Uterus (tissue), 4 donors: Measurements from ENCODE around the gene HLF. TPM values are rescaled to one million over a fixed set of nuclear protein-coding genes. Genes with fewer than 3 reads are reported as not detected.

ENCODE experiments used
- DNase-seq, 2 donors: peaks; one replicate each; pipeline ENCODE4 v3.0.0-alpha.2; 2019 to 2020
- H3K27ac ChIP-seq, 2 donors: fragments of 200-600 bp; sonication (generic); 1 replicate in 1 of 2; 2 replicates in 1 of 2; pipeline ENCODE4 v1.5.1; 2016 to 2018
- H3K27me3 ChIP-seq, 2 donors: fragments of 200-600 bp; sonication (generic); one replicate each; pipeline ENCODE4 v1.5.1; 2018 to 2019; ENCODE audit warnings: control low read depth in 1 of 2
- H3K36me3 ChIP-seq, 2 donors: fragments of 200-600 bp; sonication (generic); one replicate each; pipeline ENCODE4 v1.5.1; 2019; ENCODE audit warnings: control low read depth in 1 of 2
- H3K4me1 ChIP-seq, 2 donors: fragments of 200-600 bp; sonication (generic); one replicate each; pipeline ENCODE4 v1.5.1; 2018 to 2019; ENCODE audit warnings: control low read depth in 1 of 2
- H3K4me3 ChIP-seq, 2 donors: fragments of 200-600 bp; sonication (generic); 1 replicate in 1 of 2; 2 replicates in 1 of 2; pipeline ENCODE4 v1.5.1; 2018 to 2019; ENCODE audit warnings: mild to moderate bottlenecking in 1 of 2
- H3K9me3 ChIP-seq, 2 donors: fragments of 200-600 bp; sonication (generic); one replicate each; pipeline ENCODE4 v1.5.1; 2019; ENCODE audit warnings: control low read depth in 1 of 2
- POLR2A ChIP-seq, 2 donors: fragments of 450-650 bp; IDR thresholded peaks; one replicate each; pipeline ENCODE4 v1.6.1; 2016; ENCODE audit warnings: antibody characterized with exemption in 2 of 2, mild to moderate bottlenecking in 1 of 2, moderate library complexity in 1 of 2
- intact Hi-C: fragments of 100-400 bp; cut with DNase I; formaldehyde crosslinking; loops from one replicate; pipeline ENCODE4 v1.15.1; 2023; ENCODE audit warnings: low total_unique reads
- total RNA-seq, 4 donors: library from RNA; depleted of rRNA in 3 of 4; stranded (reverse); fragments of >200 nt in 3 of 4; gene quantifications; one replicate each; pipeline versions ENCODE4 v1.1.0 to v1.2.4, GENCODE V29; 2014 to 2023
- TF ChIP-seq, protein P1 (sequence below), 4 experiments: fragments of 200-600 bp in 2 of 4; fragments of 450-650 bp in 2 of 4; sonication (generic) in 2 of 4; IDR thresholded peaks; one replicate each; pipeline ENCODE4 v1.5.1; 2016 to 2019; ENCODE audit warnings: antibody characterized with exemption in 4 of 4, mild to moderate bottlenecking in 2 of 4, moderate library complexity in 1 of 4
- donor health status: DM: yes; HTN: yes; CAD: no.

Gene HLF
- total RNA-seq, 4 donors from 2014 or later: 12.0 to 81.2 (median 50.4) TPM

DNA sequence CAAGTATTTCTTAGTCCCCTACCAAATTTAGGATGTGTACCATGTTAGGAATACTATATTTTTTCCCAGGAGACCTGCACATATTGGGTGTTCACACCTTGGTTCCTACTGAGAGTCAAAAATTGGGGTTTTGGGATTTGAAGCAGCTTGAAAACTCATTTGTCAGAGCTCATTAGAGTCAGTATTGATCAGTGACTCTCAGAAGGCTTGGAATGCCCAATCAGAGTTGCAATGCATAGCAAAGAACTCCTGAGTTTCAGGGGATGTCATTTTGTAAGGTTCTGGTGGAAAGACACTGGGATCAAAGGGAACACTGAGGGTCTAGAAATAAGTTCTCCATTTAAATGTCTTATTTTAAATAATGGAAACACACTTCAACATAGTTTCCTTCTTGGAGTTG, 5.1 kb downstream of the HLF start:
- DNase-seq: no peak
- H3K4me1 ChIP-seq: peaks cover 0 to 9% of the 10 kb centered on the region in 2 donors
- H3K36me3 ChIP-seq: no peaks in the 10 kb centered on the region
- H3K4me3 ChIP-seq: no peak overlapping the region
- H3K27ac ChIP-seq: peak overlapping the region; percentile 88 to 95
- no peaks in the 10 kb centered on the region for H3K9me3 ChIP-seq
- intact Hi-C loops: no loop called here
- H3K27me3 ChIP-seq: no peaks in the 10 kb centered on the region
- TF ChIP-seq POLR2A (IDR thresholded peaks at IDR 0.05): no peak
- TF ChIP-seq, protein P1, sequence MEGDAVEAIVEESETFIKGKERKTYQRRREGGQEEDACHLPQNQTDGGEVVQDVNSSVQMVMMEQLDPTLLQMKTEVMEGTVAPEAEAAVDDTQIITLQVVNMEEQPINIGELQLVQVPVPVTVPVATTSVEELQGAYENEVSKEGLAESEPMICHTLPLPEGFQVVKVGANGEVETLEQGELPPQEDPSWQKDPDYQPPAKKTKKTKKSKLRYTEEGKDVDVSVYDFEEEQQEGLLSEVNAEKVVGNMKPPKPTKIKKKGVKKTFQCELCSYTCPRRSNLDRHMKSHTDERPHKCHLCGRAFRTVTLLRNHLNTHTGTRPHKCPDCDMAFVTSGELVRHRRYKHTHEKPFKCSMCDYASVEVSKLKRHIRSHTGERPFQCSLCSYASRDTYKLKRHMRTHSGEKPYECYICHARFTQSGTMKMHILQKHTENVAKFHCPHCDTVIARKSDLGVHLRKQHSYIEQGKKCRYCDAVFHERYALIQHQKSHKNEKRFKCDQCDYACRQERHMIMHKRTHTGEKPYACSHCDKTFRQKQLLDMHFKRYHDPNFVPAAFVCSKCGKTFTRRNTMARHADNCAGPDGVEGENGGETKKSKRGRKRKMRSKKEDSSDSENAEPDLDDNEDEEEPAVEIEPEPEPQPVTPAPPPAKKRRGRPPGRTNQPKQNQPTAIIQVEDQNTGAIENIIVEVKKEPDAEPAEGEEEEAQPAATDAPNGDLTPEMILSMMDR (IDR thresholded peaks at IDR 0.05): no peak

DNA sequence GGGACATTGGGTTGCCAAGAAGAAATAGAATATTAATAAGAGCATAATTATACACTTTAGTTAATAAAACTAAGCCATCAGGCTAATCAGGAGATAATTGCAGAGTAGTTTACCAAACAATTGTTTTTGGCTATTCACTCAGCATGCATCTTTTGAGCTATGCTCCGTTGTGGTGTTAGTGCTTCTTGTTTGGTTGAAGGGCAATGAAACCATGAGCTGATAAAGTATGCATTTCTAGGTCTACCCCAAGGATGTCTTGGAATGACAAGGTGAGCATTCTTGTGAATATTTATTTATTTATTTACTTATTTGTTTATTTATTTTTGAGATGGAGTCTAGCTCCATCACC, 6.4 kb downstream of the HLF start:
- DNase-seq: no peak
- TF ChIP-seq, protein P1 (IDR thresholded peaks at IDR 0.05): no peak
- TF ChIP-seq POLR2A (IDR thresholded peaks at IDR 0.05): no peak
- intact Hi-C loops: no loop called here
- H3K9me3 ChIP-seq: no peaks in the 10 kb centered on the region
- H3K27me3 ChIP-seq: no peaks in the 10 kb centered on the region
- no peak overlapping the region for H3K4me3 ChIP-seq
- H3K27ac ChIP-seq: no peak overlapping the region
- peaks cover 9 to 10% of the 10 kb centered on the region in 2 donors for H3K4me1 ChIP-seq
- H3K36me3 ChIP-seq: no peaks in the 10 kb centered on the region

DNA sequence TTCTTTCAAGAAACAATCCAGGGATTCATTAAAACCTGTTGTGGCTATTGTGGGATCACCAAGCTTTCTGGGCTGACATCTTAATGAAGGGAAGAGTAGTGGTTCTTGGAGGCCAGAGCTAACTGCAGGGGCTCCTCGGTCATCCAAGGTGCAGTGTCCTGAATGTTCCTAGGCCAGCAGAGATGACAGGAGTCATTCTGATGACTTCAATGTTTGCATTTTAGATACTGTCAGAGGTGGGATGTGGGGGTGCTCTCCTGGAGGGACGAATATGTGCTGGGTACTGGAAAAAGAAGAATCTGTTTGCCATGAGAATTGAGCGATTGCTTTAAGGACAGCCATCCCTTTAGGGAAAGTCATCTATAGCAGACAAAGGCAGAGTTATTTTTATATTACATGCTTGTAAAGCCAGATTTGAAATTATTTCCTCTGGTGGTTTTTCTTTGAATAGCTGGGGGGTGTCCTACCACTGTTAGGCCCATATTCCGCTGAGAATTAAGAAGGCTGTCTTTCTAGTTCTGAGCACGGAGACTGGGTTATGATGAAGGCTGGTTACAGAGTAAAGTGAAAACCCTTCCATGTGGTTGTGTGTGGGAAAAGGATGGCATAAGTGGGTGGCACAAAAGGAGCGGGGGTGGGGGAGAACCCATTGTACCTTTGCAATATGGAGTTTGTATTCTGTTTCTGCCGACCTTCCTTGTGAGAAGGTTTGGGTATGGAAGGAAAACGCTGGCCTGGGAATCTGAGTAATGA, 7.4 kb downstream of the HLF start:
- peak overlapping the region; percentile 67 to 74 for H3K27ac ChIP-seq
- no peaks in the 10 kb centered on the region for H3K9me3 ChIP-seq
- no peaks in the 10 kb centered on the region for H3K36me3 ChIP-seq
- DNase-seq: no peak
- no peaks in the 10 kb centered on the region for H3K27me3 ChIP-seq
- intact Hi-C loops: no loop called here
- H3K4me3 ChIP-seq: no peak overlapping the region
- H3K4me1 ChIP-seq: peaks cover 9 to 15% of the 10 kb centered on the region in 2 donors
- TF ChIP-seq, protein P1 (IDR thresholded peaks at IDR 0.05): no peak
- TF ChIP-seq POLR2A (IDR thresholded peaks at IDR 0.05): no peak

DNA sequence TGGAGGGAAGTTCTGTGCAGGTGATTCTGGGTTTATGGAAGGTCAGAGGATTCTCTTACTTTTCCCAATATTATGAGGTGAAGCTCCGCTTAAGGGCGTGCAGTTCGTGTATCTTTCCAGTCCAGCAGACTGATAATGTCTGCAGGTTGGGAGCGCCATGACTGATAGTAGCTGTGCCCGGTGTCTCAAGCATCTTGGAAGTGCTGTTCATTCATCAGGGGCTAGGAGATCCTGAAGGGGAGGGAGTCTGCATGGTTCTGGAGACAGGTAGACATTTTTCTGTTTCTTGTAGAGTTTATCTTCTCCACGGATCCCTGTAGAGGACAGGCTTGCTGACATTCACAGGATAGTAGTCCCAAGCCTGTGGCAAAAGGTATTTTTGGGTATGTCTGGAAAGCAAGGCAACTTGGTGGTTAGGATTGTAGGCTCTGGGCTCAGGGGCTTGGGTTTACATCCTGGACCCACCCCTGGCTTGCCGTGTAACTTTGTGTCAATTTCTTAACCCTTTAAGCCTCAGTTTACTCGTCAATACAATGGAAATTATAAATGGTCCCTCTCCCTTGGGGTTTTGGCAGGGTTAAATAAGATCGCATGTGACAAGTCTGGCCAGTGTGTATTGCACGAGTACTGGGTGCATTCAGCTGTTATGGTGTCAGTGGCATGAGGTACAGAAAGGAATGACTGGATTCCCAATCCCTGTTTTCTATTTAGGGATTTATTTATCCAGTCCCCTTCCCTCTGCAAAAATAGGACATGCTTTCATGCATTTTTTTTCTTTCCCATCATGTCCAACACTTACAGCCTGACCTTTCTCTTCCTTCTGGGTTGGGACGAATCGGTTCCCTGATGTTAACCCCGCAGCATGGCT, 8.2 kb downstream of the HLF start:
- no peaks in the 10 kb centered on the region for H3K27me3 ChIP-seq
- no peaks in the 10 kb centered on the region for H3K9me3 ChIP-seq
- H3K27ac ChIP-seq: peak overlapping the region; percentile 67 to 74
- peaks cover 9 to 21% of the 10 kb centered on the region in 2 donors for H3K4me1 ChIP-seq
- no peak overlapping the region for H3K4me3 ChIP-seq
- intact Hi-C loops: no loop called here
- no peaks in the 10 kb centered on the region for H3K36me3 ChIP-seq
- TF ChIP-seq, protein P1 (IDR thresholded peaks at IDR 0.05): no peak
- TF ChIP-seq POLR2A (IDR thresholded peaks at IDR 0.05): no peak
- DNase-seq: no peak
